ENCODE results near the gene RFK.

Gene RFK

GRCh38 chr9:76412638-76413037, 18.4 kb upstream of the RFK start:
- DNase-seq (ENCODE audit: low read depth in 2 of 2): no peak

- no peak for DNase-seq (ENCODE audit: low read depth in 2 of 2)
Measured at GRCh38 chr9:76405868-76406267, 11.6 kb upstream of the RFK start.

- DNase-seq (ENCODE audit: low read depth in 2 of 2): no peak
Measured at GRCh38 chr9:76405340-76405739, 11.1 kb upstream of the RFK start.

GRCh38 chr9:76404401-76404800, 10.2 kb upstream of the RFK start:
- no peak for DNase-seq (ENCODE audit: low read depth in 2 of 2)

GRCh38 chr9:76403352-76403751, 9.1 kb upstream of the RFK start:
- no peak for DNase-seq (ENCODE audit: low read depth in 2 of 2)

- no peak for DNase-seq (ENCODE audit: low read depth in 2 of 2)
Measured at GRCh38 chr9:76401580-76402354, 7.5 kb upstream of the RFK start.

- no peak for DNase-seq (ENCODE audit: low read depth in 2 of 2)
Measured at GRCh38 chr9:76401176-76401575, 7.0 kb upstream of the RFK start.

- DNase-seq (ENCODE audit: low read depth in 2 of 2): no peak
Measured at GRCh38 chr9:76400534-76401096, 6.4 kb upstream of the RFK start.

- DNase-seq (ENCODE audit: low read depth in 2 of 2): no peak
Measured at GRCh38 chr9:76399856-76400255, 5.6 kb upstream of the RFK start.

GRCh38 chr9:76396597-76396996, 2.4 kb upstream of the RFK start:
- no peak for DNase-seq (ENCODE audit: low read depth in 2 of 2)

GRCh38 chr9:76396144-76396543, 1.9 kb upstream of the RFK start:
- no peak for DNase-seq (ENCODE audit: low read depth in 2 of 2)

GRCh38 chr9:76395381-76395780, 1.2 kb upstream of the RFK start:
- DNase-seq (ENCODE audit: low read depth in 2 of 2): no peak

GRCh38 chr9:76394960-76395252, 680 bp upstream of the RFK start:
- peak; percentile 40 to 41 for DNase-seq (ENCODE audit: low read depth in 2 of 2)

- DNase-seq (ENCODE audit: low read depth in 2 of 2): no peak
Measured at GRCh38 chr9:76390656-76391055, 3.6 kb downstream of the RFK start.

- DNase-seq (ENCODE audit: low read depth in 2 of 2): no peak
Measured at GRCh38 chr9:76379494-76379893, 14.7 kb downstream of the RFK start.

- DNase-seq (ENCODE audit: low read depth in 2 of 2): no peak
Measured at GRCh38 chr9:76378367-76379073, 15.7 kb downstream of the RFK start.

- no peak for DNase-seq (ENCODE audit: low read depth in 2 of 2)
Measured at GRCh38 chr9:76377791-76378190, 16.4 kb downstream of the RFK start.

GRCh38 chr9:76374783-76375559, 19.3 kb downstream of the RFK start:
- DNase-seq (ENCODE audit: low read depth in 2 of 2): no peak

- no peak for DNase-seq (ENCODE audit: low read depth in 2 of 2)
Measured at GRCh38 chr9:76373784-76374474, 20.3 kb downstream of the RFK start.

GRCh38 chr9:76373173-76373783, 20.9 kb downstream of the RFK start:
- DNase-seq (ENCODE audit: low read depth in 2 of 2): no peak

- DNase-seq (ENCODE audit: low read depth in 2 of 2): no peak
Measured at GRCh38 chr9:76372336-76372735, 21.9 kb downstream of the RFK start.
